ENCODE data around the gene POU2F1.

POU2F1 gene

GRCh38 chr1:167247754-167248153, 27.1 kb downstream of the POU2F1 start:
- TF ChIP-seq CTCF (IDR thresholded peaks at IDR 0.05; ENCODE audit: low read depth, low read length) = no peak
- no peak for DNase-seq
- Histone ChIP-seq H3K27ac (no peak overlapping the region), H3K27me3 (ENCODE audit: insufficient read depth, low read depth, severe bottlenecking) (no peaks in the 10 kb centered on the region), H3K36me3 (no peaks in the 10 kb centered on the region), H3K4me3 (ENCODE audit: low read depth, low read length) (no peak overlapping the region), H3K9me3 (ENCODE audit: severe bottlenecking) (no peaks in the 10 kb centered on the region)

- Histone ChIP-seq H3K36me3 (no peaks in the 10 kb centered on the region), H3K4me3 (ENCODE audit: low read depth, low read length) (no peak overlapping the region), H3K27me3 (ENCODE audit: insufficient read depth, low read depth, severe bottlenecking) (no peaks in the 10 kb centered on the region), H3K9me3 (ENCODE audit: severe bottlenecking) (no peaks in the 10 kb centered on the region), H3K27ac (no peak overlapping the region)
- no peak for TF ChIP-seq CTCF (IDR thresholded peaks at IDR 0.05; ENCODE audit: low read depth, low read length)
- no peak for DNase-seq
Measured at GRCh38 chr1:167248707-167249642, 28.3 kb downstream of the POU2F1 start.

- Histone ChIP-seq H3K4me3 (ENCODE audit: low read depth, low read length) (no peak overlapping the region), H3K36me3 (no peaks in the 10 kb centered on the region), H3K27me3 (ENCODE audit: insufficient read depth, low read depth, severe bottlenecking) (no peaks in the 10 kb centered on the region), H3K9me3 (ENCODE audit: severe bottlenecking) (no peaks in the 10 kb centered on the region), H3K27ac (no peak overlapping the region)
- no peak for TF ChIP-seq CTCF (IDR thresholded peaks at IDR 0.05; ENCODE audit: low read depth, low read length)
- no peak for DNase-seq
Measured at GRCh38 chr1:167249702-167250101, 29.0 kb downstream of the POU2F1 start.

GRCh38 chr1:167250482-167250881, 29.8 kb downstream of the POU2F1 start:
- H3K9me3 ChIP-seq (ENCODE audit: severe bottlenecking) = no peaks in the 10 kb centered on the region
- no peak overlapping the region for H3K4me3 ChIP-seq (ENCODE audit: low read depth, low read length)
- H3K27ac ChIP-seq = no peak overlapping the region
- no peak for DNase-seq
- no peak for TF ChIP-seq CTCF (IDR thresholded peaks at IDR 0.05; ENCODE audit: low read depth, low read length)
- H3K27me3 ChIP-seq (ENCODE audit: insufficient read depth, low read depth, severe bottlenecking) = no peaks in the 10 kb centered on the region
- H3K36me3 ChIP-seq = no peaks in the 10 kb centered on the region

GRCh38 chr1:167251472-167251871, 30.8 kb downstream of the POU2F1 start:
- no peak for TF ChIP-seq CTCF (IDR thresholded peaks at IDR 0.05; ENCODE audit: low read depth, low read length)
- Histone ChIP-seq H3K27me3 (ENCODE audit: insufficient read depth, low read depth, severe bottlenecking) (no peaks in the 10 kb centered on the region), H3K9me3 (ENCODE audit: severe bottlenecking) (no peaks in the 10 kb centered on the region), H3K36me3 (no peaks in the 10 kb centered on the region), H3K27ac (no peak overlapping the region), H3K4me3 (ENCODE audit: low read depth, low read length) (no peak overlapping the region)
- no peak for DNase-seq

All from WERI-Rb-1 (cell line).